ENCODE results near the gene TRPM5.

The TRPM5 gene

GRCh38 chr11:2451916-2452315, 7.6 kb upstream of the TRPM5 start:
- no peak for DNase-seq

DNA sequence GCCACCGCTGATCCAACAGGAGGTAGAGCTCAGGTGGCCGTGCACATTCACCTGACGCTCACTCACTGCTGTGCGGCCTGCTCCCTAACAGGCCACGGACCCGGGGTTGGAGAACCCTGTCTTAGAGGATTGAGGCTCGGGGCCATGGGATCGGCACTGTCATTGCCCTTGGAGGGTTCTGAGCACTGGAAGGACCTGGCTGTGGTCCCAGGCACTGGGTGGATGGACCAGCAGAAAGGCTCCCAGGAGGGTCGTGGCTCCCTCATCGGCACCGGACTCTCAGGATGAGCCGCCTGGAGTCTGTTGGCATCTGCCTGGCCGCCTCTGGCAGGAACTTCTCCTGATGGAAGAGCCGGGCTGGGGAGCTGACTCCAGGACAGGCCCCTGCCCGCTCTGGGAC, 7.0 kb upstream of the TRPM5 start:
- no peak for DNase-seq

DNA sequence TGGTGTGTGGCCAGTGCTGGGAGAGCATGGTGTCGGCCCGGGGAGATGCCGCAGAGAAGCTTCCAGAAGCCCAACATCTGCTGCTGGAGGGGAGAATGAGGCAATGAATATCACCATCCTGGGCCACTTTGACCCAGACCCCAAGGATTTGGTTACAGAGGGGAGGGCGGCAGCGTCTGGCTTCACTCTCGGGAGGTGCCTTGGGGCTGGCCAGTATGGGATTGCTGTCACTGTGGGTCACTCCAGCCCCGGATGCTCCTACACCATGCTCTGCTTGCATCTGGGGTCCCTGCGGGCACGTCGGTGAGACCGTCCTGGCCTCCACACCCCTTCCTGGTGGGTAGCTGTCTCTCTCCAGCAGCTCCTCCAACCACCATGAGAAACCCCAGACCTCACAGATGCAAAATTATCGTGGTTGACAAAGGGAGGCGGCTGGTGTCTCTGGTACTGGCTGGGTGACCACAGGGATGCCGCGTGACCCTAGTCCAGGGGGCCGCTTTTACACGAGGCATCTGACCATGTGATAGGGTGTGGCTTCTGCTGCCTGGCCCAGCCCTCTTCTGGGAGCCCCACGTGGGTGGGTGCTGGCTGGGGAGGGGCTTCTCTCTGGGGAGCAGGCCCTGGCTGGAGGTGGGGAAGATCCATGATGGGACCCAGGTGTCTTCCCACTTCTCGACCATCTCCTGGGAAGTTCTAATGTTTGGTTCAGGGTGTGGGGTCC, 6.2 kb upstream of the TRPM5 start:
- no peak for DNase-seq

DNA sequence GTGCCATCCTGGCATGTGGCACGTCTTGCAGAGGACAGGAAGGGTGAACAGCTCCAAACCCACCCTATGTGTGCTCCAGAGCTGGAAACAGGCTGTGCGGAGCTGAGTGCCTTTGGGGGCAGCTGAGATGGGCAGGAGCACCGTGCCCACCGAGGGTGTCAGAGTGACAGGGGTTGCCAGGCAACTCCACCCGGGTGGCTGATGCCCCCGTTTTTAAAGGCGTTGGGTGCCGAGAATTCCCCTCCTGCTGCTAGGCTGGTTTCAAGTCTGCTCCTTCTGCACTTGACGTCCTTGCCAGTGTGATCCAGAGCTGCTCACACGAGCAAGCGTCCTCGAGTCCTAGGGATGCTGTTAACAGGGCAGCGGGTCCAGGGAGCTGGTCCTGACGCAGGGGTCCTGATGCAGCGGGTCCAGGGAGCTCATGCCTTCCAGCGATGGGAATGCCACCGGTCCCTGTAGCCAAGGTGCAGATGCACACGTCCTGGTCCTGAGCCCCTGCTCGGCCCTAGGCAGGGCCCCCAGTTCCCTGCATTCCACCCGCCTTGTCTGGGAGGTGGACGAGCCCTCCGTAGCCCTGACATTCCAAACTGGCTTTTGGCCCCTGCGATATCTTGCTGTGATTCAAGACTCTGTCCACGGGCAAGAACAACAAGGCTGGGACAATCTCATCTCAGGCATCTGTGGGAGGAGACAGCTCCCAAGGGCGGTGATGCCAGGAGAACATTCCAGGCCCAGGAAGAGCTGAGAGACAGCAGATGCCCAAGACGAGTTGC, 5.4 kb upstream of the TRPM5 start:
- DNase-seq: no peak

DNA sequence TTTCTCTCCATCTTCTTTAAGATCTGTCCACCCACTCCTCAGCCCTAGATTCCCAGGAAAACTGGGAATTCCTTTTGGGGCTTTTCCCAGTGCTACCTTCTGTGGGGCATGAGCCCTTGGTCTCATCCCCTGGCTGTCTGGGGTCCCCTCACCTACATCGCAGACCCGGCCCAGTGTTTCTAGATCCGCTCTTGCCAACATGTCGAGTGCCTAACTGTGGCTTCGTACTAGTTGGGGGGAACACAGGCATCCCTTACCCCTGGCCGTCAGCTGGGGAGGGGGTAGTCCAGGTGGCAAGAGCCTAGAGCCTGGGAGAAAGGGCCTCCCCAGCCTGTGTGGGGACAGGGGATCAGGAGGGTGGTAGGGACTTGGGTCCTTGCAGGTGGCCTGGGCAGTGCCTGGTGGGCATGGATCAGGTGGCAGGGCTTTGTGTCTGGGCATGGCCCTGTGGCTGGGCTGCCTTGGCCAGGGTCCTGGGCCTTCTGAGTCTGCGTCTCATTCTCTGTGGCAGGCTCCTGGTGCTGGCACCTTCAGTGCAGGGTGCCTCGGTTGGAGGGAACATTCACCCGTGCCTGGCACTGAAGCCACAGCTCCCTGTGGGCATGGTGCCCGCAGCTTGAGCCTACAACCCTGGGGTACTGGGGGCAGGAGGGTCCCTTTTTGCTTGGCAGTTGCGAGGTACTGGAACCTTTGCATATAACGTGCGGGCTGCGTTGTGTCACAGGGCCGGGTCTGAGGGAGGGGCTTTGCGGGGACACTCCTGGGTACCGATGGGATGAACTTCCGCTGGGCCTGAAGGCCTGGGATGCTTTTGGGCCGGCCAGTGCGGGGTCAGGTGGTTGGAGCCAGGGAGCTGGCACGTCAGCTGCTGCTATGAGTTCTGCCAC, 4.6 kb upstream of the TRPM5 start:
- no peak for DNase-seq

DNA sequence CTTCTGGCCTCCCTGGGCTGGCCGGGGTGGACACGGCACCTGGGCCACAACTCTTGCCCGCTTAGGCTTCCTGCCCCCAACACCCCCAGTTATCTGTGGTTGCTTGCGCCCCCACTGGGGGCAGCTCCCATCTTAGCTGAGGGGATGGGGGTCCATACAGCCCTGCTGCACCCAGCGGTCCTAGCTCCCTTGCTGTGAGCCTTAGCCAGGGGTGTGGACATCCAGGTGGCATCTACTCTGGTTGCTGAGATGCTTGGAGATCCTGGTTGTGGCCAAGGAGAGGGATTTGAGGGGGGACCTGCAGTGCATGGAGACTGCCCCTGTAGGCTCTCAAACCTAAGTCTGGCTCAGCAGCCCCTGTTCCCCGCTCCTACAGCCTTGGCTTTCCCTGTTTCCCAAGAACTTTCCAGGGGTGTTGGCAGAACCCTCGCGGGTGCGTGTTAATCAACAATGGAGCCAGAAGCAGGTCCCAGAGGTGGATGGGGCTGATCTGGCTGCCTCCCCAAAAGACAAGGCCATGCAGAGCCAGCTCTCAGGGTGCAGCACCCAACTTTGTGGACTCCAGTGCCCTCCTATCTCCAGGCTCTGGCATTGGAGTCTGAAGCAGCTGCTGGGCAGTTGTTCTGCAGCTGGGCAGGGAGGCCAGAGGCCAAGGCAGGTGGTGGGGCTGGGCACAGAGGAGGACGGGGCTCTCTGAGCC, 3.8 kb upstream of the TRPM5 start:
- no peak for DNase-seq

DNA sequence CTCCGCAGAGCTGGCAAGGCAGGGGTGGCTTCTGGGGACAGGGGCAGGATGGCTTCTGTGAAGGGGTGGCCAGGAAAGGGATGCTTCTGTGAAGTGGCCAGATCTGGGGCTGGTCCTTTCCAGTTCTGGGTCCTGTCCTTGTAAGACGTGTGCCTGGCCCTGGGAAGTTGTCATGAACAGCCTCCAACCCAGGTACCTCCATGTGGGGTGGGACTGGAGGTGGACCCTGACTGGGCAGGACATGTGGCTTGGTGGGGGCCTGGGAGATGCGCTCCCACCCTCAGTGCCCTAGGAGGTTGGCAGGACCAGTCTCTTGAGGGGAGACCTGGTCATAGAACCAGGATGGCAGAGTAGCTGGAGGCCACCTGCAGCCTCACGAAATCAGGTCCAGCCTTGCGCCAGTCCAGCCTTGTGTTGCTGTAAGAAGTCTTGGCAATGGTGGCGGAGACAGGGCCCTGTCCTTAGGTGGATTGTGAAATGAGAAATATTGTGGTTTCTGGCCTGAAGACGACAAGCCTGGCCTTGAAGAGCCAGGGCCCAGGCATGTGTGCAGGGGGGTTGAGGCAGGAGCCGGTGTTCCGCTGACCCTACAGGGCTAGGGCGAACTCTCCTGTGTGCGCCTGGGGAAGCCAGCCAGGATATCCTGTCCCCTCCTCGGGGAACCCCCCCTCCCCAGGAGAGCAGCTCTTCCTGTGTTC, 3.1 kb upstream of the TRPM5 start:
- no peak for DNase-seq

- DNase-seq: no peak
These were observed 2.4 kb upstream of the TRPM5 start for GRCh38 chr11:2446590-2447252.

GRCh38 chr11:2445746-2446551, 1.6 kb upstream of the TRPM5 start:
- no peak for DNase-seq

DNA sequence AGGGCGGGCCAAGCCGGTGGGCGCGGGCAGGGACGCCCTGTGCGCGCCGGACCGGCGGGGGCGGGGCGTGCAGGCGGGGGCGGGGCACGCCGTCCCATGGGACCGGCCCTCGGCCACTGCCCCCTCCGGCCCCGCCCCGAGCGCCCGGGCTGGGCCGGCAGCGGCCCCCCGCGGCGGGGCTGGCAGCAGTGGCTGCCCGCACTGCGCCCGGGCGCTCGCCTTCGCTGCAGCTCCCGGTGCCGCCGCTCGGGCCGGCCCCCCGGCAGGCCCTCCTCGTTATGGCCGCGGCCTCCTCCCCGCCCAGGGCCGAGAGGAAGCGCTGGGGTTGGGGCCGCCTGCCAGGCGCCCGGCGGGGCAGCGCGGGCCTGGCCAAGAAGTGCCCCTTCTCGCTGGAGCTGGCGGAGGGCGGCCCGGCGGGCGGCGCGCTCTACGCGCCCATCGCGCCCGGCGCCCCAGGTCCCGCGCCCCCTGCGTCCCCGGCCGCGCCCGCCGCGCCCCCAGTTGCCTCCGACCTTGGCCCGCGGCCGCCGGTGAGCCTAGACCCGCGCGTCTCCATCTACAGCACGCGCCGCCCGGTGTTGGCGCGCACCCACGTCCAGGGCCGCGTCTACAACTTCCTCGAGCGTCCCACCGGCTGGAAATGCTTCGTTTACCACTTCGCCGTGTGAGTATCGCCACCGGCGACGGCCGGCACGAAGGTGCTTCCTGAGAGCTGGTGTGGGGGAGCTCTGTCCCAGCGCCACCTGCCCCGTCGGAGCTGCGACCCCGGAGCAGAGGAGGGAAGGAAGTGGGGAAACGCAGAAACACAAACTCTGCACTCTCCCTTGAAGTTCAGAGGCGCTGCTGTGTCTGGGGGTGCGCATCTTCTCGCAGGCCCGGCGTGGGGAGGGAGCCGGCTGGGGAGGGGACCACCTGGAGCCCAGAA, 769 bp upstream of the TRPM5 start, which contains the start of gene KCNQ1:
Gene KCNQ1 (plus strand): TSS at position 188 of the 925 bp plus-strand sequence. CDS start 91 bp downstream, at position 279.
- DNase-seq: no peak

- DNase-seq: no peak
These were observed 908 bp downstream of the TRPM5 start for GRCh38 chr11:2443406-2443805.

DNA sequence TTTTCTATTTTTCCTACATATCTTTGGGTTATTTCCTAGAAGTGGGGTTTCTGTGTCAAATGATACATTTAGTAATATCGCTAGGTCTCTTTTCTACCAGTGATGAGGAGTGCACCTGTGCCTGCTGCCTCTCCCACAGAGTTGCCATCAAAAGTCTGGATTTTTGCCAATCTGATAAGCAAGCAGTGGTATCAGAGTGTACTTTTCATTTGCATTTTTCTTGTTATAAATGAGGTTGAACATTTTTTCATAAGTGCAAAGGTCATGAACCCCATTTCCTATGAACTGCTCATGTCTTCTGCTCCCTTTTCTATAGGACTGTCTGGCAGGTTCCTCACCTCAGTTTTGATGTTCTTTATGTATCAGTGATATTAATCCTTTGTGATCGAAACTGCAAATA, 1.7 kb downstream of the TRPM5 start:
- no peak for DNase-seq

DNA sequence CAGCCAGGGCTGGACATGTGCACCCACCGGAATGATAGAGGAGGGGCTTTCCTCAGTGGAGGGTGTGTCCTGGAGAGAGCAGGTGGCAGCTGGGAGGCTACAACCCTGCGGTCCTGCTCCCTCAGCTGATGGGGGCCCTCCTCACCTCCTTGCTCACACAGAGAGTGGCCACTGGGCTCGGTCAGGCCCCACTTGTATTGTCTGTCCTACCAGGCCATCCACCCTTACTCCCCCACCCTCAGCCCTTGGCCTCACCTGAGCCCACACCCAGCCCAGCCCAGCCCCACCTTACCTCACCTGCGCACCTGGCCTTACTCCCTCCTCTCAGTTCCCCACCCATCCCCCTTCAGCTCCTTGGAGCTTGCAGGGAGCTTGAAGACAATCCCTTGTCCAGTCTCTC, 3.1 kb downstream of the TRPM5 start:
- no peak for DNase-seq

DNA sequence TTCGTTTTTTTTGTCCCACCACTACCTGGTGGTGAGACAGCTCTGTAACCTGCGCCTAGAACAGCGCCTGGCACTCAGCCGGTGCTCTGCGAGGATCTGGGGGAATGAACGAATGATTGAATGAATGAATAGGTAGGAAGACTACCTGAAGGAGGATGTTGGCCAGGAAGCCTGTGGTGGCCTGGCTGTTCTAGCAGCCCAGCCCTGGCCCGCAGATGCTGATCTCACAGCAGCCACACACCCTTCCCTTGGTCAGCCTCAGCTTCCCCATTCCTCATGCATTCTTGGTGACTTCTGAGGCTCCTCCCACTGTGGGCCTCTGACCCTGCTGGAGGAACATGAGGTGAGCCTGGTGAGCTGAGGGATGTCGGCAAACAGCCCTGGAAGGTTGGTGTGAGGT, 3.7 kb downstream of the TRPM5 start:
- DNase-seq: no peak

- no peak for DNase-seq
These were observed 4.5 kb downstream of the TRPM5 start for GRCh38 chr11:2439820-2440219.

- DNase-seq: no peak
These were observed 6.8 kb downstream of the TRPM5 start for GRCh38 chr11:2437516-2437915.

DNA sequence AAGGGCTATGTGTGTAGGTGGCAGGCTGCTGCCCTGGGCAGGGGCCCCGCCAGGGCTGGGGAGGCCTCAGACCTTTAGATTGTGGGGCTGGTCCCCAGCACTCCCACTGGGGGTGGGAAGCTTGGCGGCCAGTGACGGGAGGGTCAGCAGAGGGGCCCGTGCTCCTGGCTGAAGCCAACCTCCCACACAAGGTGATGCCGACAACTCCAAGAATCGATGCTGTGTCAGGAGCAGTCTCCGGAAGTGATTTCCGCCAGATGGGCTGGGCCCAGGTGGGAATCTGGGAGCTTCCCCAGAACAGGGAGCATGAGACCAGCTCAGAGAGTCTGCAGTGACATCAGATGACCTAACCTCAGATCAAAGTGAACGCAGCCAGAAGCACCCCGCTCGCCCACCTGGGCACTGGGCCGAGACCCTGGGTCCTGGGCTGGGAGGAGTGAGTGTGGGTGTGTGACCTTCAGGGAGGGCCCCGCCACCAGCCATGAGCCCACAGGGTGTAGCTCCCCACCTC, 7.7 kb downstream of the TRPM5 start:
- DNase-seq: no peak

DNA sequence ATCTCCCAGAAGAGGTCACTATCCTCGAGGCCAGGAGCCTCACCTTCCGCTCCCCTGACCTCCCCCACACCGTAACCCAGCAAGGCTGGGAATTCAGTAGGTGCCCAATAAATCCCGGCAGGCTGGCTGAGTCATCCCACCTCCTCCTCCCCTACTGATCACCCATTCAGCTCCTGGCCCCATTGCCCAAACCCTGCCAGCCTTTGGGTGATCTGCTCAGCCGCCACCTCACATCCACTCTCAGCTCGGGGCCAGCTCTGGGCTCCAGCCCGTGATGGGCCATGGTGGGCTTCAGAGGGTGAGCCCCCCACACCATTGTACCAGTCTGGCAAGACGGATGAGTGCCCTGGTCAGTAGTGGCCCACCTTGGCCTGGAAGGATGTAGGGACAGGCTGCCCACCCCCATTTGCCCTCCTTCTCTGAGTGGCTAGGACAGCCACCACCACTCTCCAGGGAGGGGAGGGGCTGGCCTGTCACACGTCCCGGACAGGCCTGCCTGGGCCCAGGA, 8.2 kb downstream of the TRPM5 start:
- DNase-seq: no peak

All from NCI-H446 treated with DMSO at 0.1 percent for 48 hours (cell line).